Measurements from ENCODE around the gene MTHFSD. TPM values are rescaled to one million over a fixed set of nuclear protein-coding genes. Genes with fewer than 3 reads are reported as not detected.

Gene MTHFSD
- total RNA-seq, 1 donor, result 14.7 TPM

DNA sequence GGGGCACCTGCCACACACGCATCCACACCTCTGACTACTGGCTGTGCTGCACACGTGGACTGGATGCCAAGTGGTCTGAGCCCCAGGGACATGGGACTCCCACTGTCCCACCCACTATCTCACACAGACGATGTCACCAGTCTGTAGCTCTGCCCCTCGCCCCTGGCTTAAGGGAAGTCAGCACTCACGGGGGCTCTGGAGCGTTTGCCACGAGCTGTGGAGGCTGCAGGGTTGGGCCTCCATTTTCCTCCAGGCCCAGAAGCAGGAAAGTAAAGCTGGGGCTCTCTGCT lies 22.6 kb downstream of the MTHFSD start:
- TF ChIP-seq CTCF (IDR thresholded peaks at IDR 0.05; ENCODE audit: insufficient read depth, low read depth, low read length), result no peak
- DNase-seq (ENCODE audit: low read depth), result no peak
- H3K4me3 ChIP-seq (ENCODE audit: low read depth, low read length), result no peak overlapping the region

DNA sequence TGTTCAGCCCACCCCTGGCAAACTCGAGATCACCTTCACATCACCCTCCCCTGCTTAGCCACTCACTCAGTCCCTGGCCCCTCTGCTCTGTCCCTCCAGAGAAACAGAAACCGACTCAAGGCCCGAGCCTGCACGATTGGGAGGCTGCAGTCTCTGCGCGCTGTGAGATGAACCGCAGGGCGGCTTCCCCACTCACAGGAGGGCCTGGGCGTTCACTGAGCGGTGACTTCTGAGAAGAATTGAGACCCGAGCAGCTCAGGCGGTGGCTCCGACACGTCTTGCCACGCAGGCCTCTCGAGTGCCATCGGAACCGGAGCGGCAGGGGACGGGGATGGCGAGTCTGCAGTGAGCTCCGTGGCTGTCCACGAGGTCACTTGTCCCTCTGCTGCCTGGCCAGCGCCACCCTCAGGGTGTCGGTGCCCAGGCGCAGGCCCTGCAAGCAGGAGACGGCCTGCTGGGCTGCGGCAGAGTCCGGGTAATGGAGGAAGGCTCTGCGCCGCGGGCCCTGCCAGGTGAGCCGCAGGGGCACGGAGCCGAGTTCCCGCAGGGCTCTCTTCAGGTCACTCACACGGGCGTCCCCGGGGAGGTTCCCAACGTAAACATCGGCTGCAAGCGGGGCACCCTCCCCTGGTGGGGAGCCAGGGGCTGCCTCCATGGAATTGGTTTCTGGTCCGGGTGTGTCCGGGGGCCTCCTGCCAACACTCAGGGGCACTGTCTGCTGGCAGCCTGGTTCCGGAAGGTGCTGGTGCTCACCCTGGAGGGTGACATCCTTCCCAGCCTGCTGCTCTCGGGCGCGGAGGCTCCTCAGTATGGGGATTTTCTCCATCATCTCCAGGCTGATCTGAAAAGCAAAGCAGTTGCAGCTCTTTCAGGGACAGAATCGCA lies 23.2 kb downstream of the MTHFSD start:
- no peak for TF ChIP-seq CTCF (IDR thresholded peaks at IDR 0.05; ENCODE audit: insufficient read depth, low read depth, low read length)
- H3K4me3 ChIP-seq (ENCODE audit: low read depth, low read length), result no peak overlapping the region
- no peak for DNase-seq (ENCODE audit: low read depth)

DNA sequence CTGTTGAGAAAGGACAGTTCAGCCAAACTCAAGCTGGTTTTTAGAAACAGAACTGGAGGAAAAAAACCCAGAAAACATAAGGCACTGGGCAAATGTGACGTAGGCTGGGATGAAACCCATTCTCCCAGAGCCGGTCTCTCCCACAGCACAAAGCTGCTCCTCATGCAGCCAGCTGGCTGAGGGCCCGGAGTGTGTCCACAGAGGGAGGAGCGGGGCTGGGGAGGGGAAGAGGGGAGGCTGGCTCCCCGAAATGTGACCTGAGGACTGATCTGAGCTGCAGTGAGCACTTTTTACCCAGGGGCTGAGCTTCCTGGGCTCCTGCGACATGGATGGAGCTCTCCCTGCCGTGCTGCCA lies 23.9 kb downstream of the MTHFSD start:
- H3K4me3 ChIP-seq (ENCODE audit: low read depth, low read length), result no peak overlapping the region
- no peak for TF ChIP-seq CTCF (IDR thresholded peaks at IDR 0.05; ENCODE audit: insufficient read depth, low read depth, low read length)
- peak; percentile 43 for DNase-seq (ENCODE audit: low read depth)

GRCh38 chr16:86530251-86531190 lies 24.5 kb downstream of the MTHFSD start:
- DNase-seq (ENCODE audit: low read depth), result no peak
- TF ChIP-seq CTCF (IDR thresholded peaks at IDR 0.05; ENCODE audit: insufficient read depth, low read depth, low read length), result no peak
- no peak overlapping the region for H3K4me3 ChIP-seq (ENCODE audit: low read depth, low read length)

- TF ChIP-seq CTCF (IDR thresholded peaks at IDR 0.05; ENCODE audit: insufficient read depth, low read depth, low read length), result no peak
- no peak overlapping the region for H3K4me3 ChIP-seq (ENCODE audit: low read depth, low read length)
- DNase-seq (ENCODE audit: low read depth), result peak; percentile 56
Measured at GRCh38 chr16:86529160-86529559, 25.9 kb downstream of the MTHFSD start.

- no peak for TF ChIP-seq CTCF (IDR thresholded peaks at IDR 0.05; ENCODE audit: insufficient read depth, low read depth, low read length)
- no peak for DNase-seq (ENCODE audit: low read depth)
- H3K4me3 ChIP-seq (ENCODE audit: low read depth, low read length), result no peak overlapping the region
Measured at GRCh38 chr16:86528061-86528929, 26.7 kb downstream of the MTHFSD start.
